A549 treated with GW870086 at 1 μM for 4 hours (cell line): ENCODE results near the gene ISCA2. TPM values are rescaled to one million over a fixed set of nuclear protein-coding genes. Genes with fewer than 3 reads are reported as not detected.

Experiments
- total RNA-seq: library from RNA; stranded (reverse); fragments of 200-300 nt; extraction: Qiagen RNA extraction; gene quantifications from 5 replicates; pipeline ENCODE4 v1.2.3, GENCODE V29; 2022; ENCODE audit warnings: low read depth

The ISCA2 gene
- total RNA-seq = 38.3 to 44.1 TPM (median 43.3 TPM) in 5 replicates

DNA sequence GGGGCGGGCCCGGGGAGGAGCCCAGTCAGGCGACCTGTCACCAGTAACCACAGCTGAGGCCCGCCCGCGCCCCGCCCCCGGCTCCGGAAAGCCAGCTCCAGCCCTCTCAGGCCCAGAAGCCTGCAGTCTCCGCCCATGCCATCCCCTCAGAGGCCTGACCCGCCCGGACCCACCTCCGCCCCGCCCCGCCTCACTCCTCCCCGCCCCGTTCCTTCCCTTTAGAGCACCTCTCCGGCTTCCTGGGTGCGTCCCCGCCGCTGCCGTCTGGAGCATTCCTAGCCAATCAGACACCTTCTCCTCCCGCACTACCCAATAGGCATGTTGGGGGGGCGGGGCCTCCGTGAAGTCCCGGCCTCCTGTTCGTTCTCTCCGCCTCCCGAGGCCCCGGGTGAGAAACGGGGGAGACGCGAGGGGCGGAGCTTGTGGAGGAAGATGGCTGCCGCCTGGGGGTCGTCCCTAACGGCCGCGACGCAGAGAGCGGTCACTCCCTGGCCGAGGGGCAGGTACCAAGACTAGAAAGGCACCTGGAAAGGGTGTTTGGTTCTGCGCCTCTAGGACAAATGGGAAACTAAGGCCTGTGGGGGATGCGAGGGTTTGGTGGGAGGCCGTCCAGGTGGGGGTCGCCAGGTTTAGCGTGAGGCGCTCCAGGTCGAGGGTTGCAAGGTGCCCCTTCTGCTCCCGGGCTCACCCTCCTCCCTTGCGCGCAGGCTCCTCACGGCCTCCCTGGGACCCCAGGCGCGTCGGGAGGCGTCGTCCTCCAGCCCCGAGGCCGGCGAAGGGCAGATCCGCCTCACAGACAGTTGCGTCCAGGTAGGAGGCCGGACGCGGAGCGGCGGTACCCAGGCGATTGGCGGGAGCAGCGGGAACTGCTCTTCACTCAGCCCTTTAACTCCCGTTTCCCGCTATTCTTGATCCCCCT lies at the start of gene ISCA2:
ISCA2 (plus strand) TSS at position 423 of the 919 bp plus-strand sequence; CDS start at position 433, 10 bp downstream.

GRCh38 chr14:74492776-74493342 lies 706 bp upstream of the ISCA2 start, which contains the start of gene NPC2:
TSS of gene NPC2 (minus strand) at chr14:74493305. CDS start at chr14:74493274, 31 bp downstream.

Other genes starting within 250 kb of the ISCA2 start
- 30.6 to 35.9 TPM (median 31.8 TPM) in 5 replicates for gene ABCD4, start 190.8 kb upstream of the ISCA2 start, total RNA-seq
- gene VRTN, start 145.3 kb upstream of the ISCA2 start, total RNA-seq = not detected in 5 replicates
- gene SYNDIG1L, start 67.6 kb upstream of the ISCA2 start, total RNA-seq = not detected in 5 replicates
- gene NPC2, start 460 bp upstream of the ISCA2 start, total RNA-seq = 213 to 334 TPM (median 238 TPM) in 5 replicates
- gene LTBP2, start 118.5 kb downstream of the ISCA2 start, total RNA-seq = 9.7 to 13.1 TPM (median 11.0 TPM) in 5 replicates
- 19.3 to 26.5 TPM (median 24.2 TPM) in 5 replicates for gene AREL1, start 219.3 kb downstream of the ISCA2 start, total RNA-seq
- gene FCF1, start 219.4 kb downstream of the ISCA2 start, total RNA-seq = 38.3 to 70.4 TPM (median 49.1 TPM) in 5 replicates